KMS-11 (cell line): ENCODE data around the gene RAPGEF2.
"Not testable (repeated sequence)": the region's sequence is repeated elsewhere in the genome, so short reads cannot be mapped to it uniquely, and the experiment has no call there.

ENCODE experiments used
- H2AFZ ChIP-seq: fragments of 200-600 bp; sonication (generic); 2 replicates; pipeline ENCODE4 v1.6.1; 2016; ENCODE audit warnings: antibody characterized with exemption, mixed run types, low read depth
- H3K27ac ChIP-seq: fragments of 200-600 bp; sonication (generic); 2 replicates; pipeline ENCODE4 v1.6.1; 2016; ENCODE audit warnings: mild to moderate bottlenecking, mixed run types
- H3K27me3 ChIP-seq: fragments of 200-600 bp; sonication (generic); 2 replicates; pipeline ENCODE4 v1.6.1; 2017; ENCODE audit warnings: mild to moderate bottlenecking, low read depth, mixed run types, moderate library complexity; ENCODE audit not compliant: insufficient read depth
- H3K36me3 ChIP-seq: fragments of 200-600 bp; sonication (generic); 2 replicates; pipeline ENCODE4 v1.6.1; 2017; ENCODE audit warnings: mild to moderate bottlenecking, mixed run types; ENCODE audit not compliant: insufficient read depth
- H3K4me1 ChIP-seq: fragments of 200-600 bp; sonication (generic); 2 replicates; pipeline ENCODE4 v1.6.1; 2016; ENCODE audit warnings: mild to moderate bottlenecking, low read depth, mixed run types; ENCODE audit not compliant: poor library complexity, severe bottlenecking
- H3K4me2 ChIP-seq: fragments of 200-600 bp; sonication (generic); 2 replicates; pipeline ENCODE4 v1.7.0; 2016; ENCODE audit warnings: mild to moderate bottlenecking, mixed run types
- H3K4me3 ChIP-seq: fragments of 200-600 bp; sonication (generic); IDR thresholded peaks from 2 replicates; pipeline ENCODE4 v1.6.1; 2017; ENCODE audit warnings: low read depth, low read length, mixed read lengths; ENCODE audit not compliant: insufficient read depth
- H3K79me2 ChIP-seq: fragments of 200-600 bp; sonication (generic); 2 replicates; pipeline ENCODE4 v1.6.1; 2016; ENCODE audit warnings: low read depth, mixed run types; ENCODE audit not compliant: insufficient read depth
- H3K9ac ChIP-seq: fragments of 200-600 bp; sonication (generic); 2 replicates; pipeline ENCODE4 v1.6.1; 2016; ENCODE audit warnings: mild to moderate bottlenecking, mixed run types
- H4K20me1 ChIP-seq: fragments of 200-600 bp; sonication (generic); 2 replicates; pipeline ENCODE4 v1.6.1; 2016; ENCODE audit warnings: mild to moderate bottlenecking, mixed run types; ENCODE audit not compliant: insufficient read depth
- TF ChIP-seq, protein P1 (sequence below): fragments of 200-600 bp; sonication (generic); conservative IDR thresholded peaks from 2 replicates; pipeline ENCODE4 v1.6.1; 2017; ENCODE audit warnings: low read depth, mild to moderate bottlenecking, antibody characterized with exemption, low read length, moderate library complexity, mixed read lengths

Gene RAPGEF2

DNA sequence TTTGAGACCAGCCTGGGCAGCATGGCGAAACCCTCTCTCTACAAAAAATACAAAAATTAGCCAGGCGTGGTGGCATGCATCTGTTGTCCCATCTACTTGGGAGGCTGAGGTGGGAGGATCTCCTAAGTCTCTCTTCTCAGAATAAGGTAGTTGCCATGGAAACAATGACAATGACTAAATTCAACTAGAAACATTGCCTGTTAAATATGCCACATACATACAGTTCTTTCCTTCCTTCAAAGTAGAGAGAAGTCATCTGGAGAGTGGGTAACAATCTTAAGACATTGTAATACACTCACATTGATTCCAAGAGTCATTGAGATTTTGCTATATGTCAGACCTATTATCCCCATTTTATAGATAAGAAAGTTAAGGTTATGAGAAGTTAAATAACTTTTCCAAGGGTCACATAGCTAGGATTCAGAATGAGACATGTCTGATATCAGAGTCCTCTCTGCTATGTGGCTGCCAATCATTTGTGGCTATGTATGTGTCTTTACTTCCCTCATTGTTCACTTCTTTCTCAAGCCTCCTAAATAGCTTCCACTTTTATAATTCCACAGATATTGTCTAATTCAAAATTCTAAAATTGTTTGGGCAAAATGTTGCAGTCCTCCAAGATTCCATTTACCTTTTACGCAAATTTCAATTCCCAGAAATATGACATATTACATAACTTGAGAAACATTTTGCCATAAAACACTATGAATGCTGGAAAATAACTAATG lies 37.2 kb upstream of the RAPGEF2 start:
- Histone ChIP-seq H2AFZ (no peak overlapping the region), H3K27ac (no peak overlapping the region), H3K79me2 (no peaks in the 10 kb centered on the region), H3K4me2 (no peak overlapping the region), H3K36me3 (no peaks in the 10 kb centered on the region), H3K4me3 (no peak overlapping the region), H3K27me3 (no peaks in the 10 kb centered on the region), H3K4me1 (peaks cover 6% of the 10 kb centered on the region), H4K20me1 (no peaks in the 10 kb centered on the region), H3K9ac (no peak overlapping the region)
- TF ChIP-seq, protein P1, sequence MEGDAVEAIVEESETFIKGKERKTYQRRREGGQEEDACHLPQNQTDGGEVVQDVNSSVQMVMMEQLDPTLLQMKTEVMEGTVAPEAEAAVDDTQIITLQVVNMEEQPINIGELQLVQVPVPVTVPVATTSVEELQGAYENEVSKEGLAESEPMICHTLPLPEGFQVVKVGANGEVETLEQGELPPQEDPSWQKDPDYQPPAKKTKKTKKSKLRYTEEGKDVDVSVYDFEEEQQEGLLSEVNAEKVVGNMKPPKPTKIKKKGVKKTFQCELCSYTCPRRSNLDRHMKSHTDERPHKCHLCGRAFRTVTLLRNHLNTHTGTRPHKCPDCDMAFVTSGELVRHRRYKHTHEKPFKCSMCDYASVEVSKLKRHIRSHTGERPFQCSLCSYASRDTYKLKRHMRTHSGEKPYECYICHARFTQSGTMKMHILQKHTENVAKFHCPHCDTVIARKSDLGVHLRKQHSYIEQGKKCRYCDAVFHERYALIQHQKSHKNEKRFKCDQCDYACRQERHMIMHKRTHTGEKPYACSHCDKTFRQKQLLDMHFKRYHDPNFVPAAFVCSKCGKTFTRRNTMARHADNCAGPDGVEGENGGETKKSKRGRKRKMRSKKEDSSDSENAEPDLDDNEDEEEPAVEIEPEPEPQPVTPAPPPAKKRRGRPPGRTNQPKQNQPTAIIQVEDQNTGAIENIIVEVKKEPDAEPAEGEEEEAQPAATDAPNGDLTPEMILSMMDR: no peak

DNA sequence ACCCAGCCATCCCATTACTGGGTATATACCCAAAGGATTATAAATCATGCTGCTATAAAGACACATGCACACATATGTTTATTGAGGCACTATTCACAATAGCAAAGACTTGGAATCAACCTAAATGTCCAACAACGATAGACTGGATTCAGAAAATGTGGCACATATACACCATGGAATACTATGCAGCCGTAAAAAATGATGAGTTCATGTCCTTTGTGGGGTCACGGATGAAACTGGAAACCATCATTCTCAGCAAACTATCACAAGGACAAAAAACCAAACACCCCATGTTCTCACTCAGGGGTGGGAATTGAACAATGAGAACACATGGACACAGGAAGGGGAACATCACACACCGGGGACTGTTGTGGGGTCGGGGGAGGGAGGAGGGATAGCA lies 34.7 kb upstream of the RAPGEF2 start:
- H2AFZ ChIP-seq, H3K36me3 ChIP-seq, H3K27ac ChIP-seq, H3K4me2 ChIP-seq, H4K20me1 ChIP-seq, H3K4me3 ChIP-seq, H3K27me3 ChIP-seq, H3K4me1 ChIP-seq, H3K79me2 ChIP-seq, H3K9ac ChIP-seq: not testable (repeated sequence)

DNA sequence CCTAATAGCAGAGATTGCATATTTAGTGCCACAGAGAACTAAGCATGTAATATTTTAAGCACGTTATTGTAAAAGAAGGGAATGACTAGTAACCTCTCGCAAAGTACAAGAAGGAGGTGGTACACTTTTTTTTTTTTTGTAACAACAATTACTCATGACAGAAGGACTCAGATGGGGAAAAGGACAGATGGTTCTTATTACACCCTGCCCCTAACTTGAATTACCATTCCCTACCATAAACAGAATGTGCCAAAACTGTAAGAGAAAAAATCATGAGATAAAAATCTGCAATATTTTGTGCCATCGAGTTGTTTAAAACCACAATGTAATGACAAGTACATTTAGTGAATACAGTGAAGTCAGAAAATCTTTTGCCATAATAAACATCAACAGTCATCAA lies 33.0 kb upstream of the RAPGEF2 start:
- H3K9ac ChIP-seq: no peak overlapping the region
- no peak overlapping the region for H2AFZ ChIP-seq
- H3K4me3 ChIP-seq: no peak overlapping the region
- H3K79me2 ChIP-seq: no peaks in the 10 kb centered on the region
- no peaks in the 10 kb centered on the region for H4K20me1 ChIP-seq
- H3K4me2 ChIP-seq: no peak overlapping the region
- no peak overlapping the region for H3K27ac ChIP-seq
- peaks cover 4% of the 10 kb centered on the region for H3K27me3 ChIP-seq
- TF ChIP-seq, protein P1: no peak
- no peaks in the 10 kb centered on the region for H3K36me3 ChIP-seq
- no peaks in the 10 kb centered on the region for H3K4me1 ChIP-seq

DNA sequence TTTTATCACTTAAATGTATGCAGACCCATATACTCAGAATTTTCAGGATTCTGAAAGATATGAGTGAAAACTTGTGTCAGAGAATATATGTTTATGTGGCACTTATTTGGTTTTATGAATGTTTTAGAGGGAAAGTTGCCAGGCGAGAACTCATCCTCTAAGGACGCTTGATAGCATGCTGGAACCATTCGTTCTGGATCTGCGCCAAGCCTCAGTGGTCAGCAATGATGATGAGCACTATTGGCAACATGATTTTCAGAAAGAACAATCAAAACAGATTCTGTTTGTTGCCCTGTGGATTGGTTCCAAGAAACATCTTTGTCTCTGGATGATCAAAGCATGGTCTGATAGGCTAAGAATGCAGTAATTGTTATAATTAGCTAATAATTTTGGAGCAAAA lies 32.1 kb upstream of the RAPGEF2 start:
- no peaks in the 10 kb centered on the region for H3K79me2 ChIP-seq

More for the DNA sequence above, 32.1 kb upstream of the RAPGEF2 start:
- TF ChIP-seq, protein P1: no peak
- Histone ChIP-seq H4K20me1 (no peaks in the 10 kb centered on the region), H3K4me3 (no peak overlapping the region), H3K9ac (no peak overlapping the region), H3K4me1 (no peaks in the 10 kb centered on the region), H2AFZ (no peak overlapping the region), H3K36me3 (no peaks in the 10 kb centered on the region), H3K4me2 (no peak overlapping the region), H3K27ac (no peak overlapping the region), H3K27me3 (peaks cover 4% of the 10 kb centered on the region)
